Hepatocyte (in vitro differentiated cells): ENCODE measurements around the gene KCND2.

Experiments
- EZH2 ChIP-seq: fragments of 200-600 bp; sonication (generic); IDR thresholded peaks from 2 replicates; pipeline ENCODE4 v1.6.1; 2016; ENCODE audit warnings: antibody characterized with exemption, mild to moderate bottlenecking, borderline replicate concordance
- EZH2phosphoT487 ChIP-seq: fragments of 200-600 bp; sonication (generic); IDR thresholded peaks from one replicate; pipeline ENCODE4 v1.6.1; 2018; ENCODE audit warnings: antibody characterized with exemption, mild to moderate bottlenecking, low read depth, moderate library complexity; ENCODE audit not compliant: unreplicated experiment, severe bottlenecking
- TF ChIP-seq, protein P1 (sequence below): fragments of 200-600 bp; sonication (generic); IDR thresholded peaks from 2 replicates; pipeline ENCODE4 v1.5.1; 2016; ENCODE audit warnings: antibody characterized with exemption, mild to moderate bottlenecking; ENCODE audit not compliant: poor library complexity

DNA sequence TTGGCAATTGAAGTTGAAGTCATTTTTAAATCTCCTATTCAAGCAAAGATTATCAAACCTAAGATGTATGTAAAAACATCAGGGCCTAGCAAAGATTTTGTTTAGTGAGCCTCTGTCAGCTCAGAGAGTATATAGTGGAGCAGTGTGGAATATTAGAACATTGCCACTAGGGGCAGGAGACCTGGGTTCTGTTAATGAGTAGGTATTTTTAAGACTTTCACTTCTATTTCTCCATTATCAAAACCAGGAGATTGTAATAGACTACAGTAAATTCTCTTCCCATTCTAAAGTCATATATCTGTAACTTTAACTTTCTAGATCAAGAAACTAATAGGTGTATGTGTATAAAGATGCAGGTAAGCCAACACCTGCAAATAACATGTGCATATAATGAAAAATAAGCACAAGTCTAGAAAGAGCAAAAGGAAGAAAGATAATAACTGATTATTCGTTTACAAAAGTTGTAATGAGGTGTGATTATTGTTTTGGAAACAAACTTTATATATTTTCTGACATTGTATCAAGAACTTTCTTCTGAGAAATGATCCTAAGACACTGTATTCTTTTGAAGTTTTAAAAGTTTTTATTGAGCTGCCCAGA lies 64.4 kb downstream of the KCND2 start:
- TF ChIP-seq, protein P1, sequence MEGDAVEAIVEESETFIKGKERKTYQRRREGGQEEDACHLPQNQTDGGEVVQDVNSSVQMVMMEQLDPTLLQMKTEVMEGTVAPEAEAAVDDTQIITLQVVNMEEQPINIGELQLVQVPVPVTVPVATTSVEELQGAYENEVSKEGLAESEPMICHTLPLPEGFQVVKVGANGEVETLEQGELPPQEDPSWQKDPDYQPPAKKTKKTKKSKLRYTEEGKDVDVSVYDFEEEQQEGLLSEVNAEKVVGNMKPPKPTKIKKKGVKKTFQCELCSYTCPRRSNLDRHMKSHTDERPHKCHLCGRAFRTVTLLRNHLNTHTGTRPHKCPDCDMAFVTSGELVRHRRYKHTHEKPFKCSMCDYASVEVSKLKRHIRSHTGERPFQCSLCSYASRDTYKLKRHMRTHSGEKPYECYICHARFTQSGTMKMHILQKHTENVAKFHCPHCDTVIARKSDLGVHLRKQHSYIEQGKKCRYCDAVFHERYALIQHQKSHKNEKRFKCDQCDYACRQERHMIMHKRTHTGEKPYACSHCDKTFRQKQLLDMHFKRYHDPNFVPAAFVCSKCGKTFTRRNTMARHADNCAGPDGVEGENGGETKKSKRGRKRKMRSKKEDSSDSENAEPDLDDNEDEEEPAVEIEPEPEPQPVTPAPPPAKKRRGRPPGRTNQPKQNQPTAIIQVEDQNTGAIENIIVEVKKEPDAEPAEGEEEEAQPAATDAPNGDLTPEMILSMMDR: peak; percentile 50
- TF ChIP-seq EZH2 (no peak), EZH2phosphoT487 (no peak)
